ENCODE results near the gene TAOK3.
"Not testable (repeated sequence)": the region's sequence is repeated elsewhere in the genome, so short reads cannot be mapped to it uniquely, and the experiment has no call there.

TAOK3 gene

GRCh38 chr12:118290130-118290529 is 82.6 kb downstream of the TAOK3 start:
- no peak for DNase-seq

GRCh38 chr12:118288174-118288573 is 84.5 kb downstream of the TAOK3 start:
- no peak for DNase-seq

GRCh38 chr12:118287728-118288127 is 85.0 kb downstream of the TAOK3 start:
- no peak for DNase-seq

- no peak for DNase-seq
Observed at GRCh38 chr12:118282767-118283166, 89.9 kb downstream of the TAOK3 start.

GRCh38 chr12:118278288-118278687 is 94.4 kb downstream of the TAOK3 start:
- DNase-seq = not testable (repeated sequence)

GRCh38 chr12:118274066-118274465 is 98.6 kb downstream of the TAOK3 start:
- no peak for DNase-seq

- no peak for DNase-seq
Observed at GRCh38 chr12:118271770-118272417, 100.8 kb downstream of the TAOK3 start.

GRCh38 chr12:118271183-118271582 is 101.5 kb downstream of the TAOK3 start:
- no peak for DNase-seq

- DNase-seq = no peak
Observed at GRCh38 chr12:118269806-118270205, 102.9 kb downstream of the TAOK3 start.

GRCh38 chr12:118259079-118259478 is 113.6 kb downstream of the TAOK3 start:
- DNase-seq = no peak

GRCh38 chr12:118256352-118256751 is 116.4 kb downstream of the TAOK3 start:
- no peak for DNase-seq

GRCh38 chr12:118249547-118249946 is 123.2 kb downstream of the TAOK3 start:
- no peak for DNase-seq

- not testable (repeated sequence) for DNase-seq
Observed at GRCh38 chr12:118245886-118246285, 126.8 kb downstream of the TAOK3 start.

GRCh38 chr12:118238888-118239287 is 133.8 kb downstream of the TAOK3 start:
- DNase-seq = peak; percentile 53

- DNase-seq = no peak
Observed at GRCh38 chr12:118237908-118238307, 134.8 kb downstream of the TAOK3 start.

GRCh38 chr12:118237052-118237665 is 135.5 kb downstream of the TAOK3 start:
- DNase-seq = peak; percentile 93

- no peak for DNase-seq
Observed at GRCh38 chr12:118220702-118221101, 152.0 kb downstream of the TAOK3 start.

GRCh38 chr12:118219772-118220171 is 152.9 kb downstream of the TAOK3 start:
- no peak for DNase-seq

- no peak for DNase-seq
Observed at GRCh38 chr12:118219106-118219505, 153.6 kb downstream of the TAOK3 start.

- DNase-seq = no peak
Observed at GRCh38 chr12:118213452-118213851, 159.3 kb downstream of the TAOK3 start.

GRCh38 chr12:118212606-118213005 is 160.1 kb downstream of the TAOK3 start:
- no peak for DNase-seq

GRCh38 chr12:118206107-118206412 is 166.6 kb downstream of the TAOK3 start:
- DNase-seq = peak; percentile 77

GRCh38 chr12:118193958-118194357 is 178.7 kb downstream of the TAOK3 start:
- no peak for DNase-seq

GRCh38 chr12:118193477-118193876 is 179.2 kb downstream of the TAOK3 start:
- no peak for DNase-seq

- DNase-seq = no peak
Observed at GRCh38 chr12:118190266-118190665, 182.4 kb downstream of the TAOK3 start.

All from MV-4-11 (cell line).